ENCODE results near the gene WWOX. TPM values are rescaled to one million over a fixed set of nuclear protein-coding genes. Genes with fewer than 3 reads are reported as not detected.

The WWOX gene
- total RNA-seq, 1 donor from 2014 or later, result 43.2 TPM

- TF ChIP-seq CTCF (IDR thresholded peaks at IDR 0.05; ENCODE audit: unreplicated experiment), result no peak
- DNase-seq (ENCODE audit: low spot score, unreplicated experiment), result no peak
- H3K36me3 Mint-ChIP-seq (ENCODE audit: insufficient read depth), result no peaks in the 10 kb centered on the region
- no peak overlapping the region for H3K27ac Mint-ChIP-seq
- peaks cover 3% of the 10 kb centered on the region for H3K27me3 Mint-ChIP-seq
- no peak overlapping the region for H3K4me3 Mint-ChIP-seq (ENCODE audit: low read depth)
- peaks cover 2% of the 10 kb centered on the region for H3K4me1 Mint-ChIP-seq (ENCODE audit: low read depth)
- no peaks in the 10 kb centered on the region for H3K9me3 Mint-ChIP-seq (ENCODE audit: low read depth)
Observed at GRCh38 chr16:79005096-79005495, 905.6 kb downstream of the WWOX start.

GRCh38 chr16:79006206-79006605 is 906.8 kb downstream of the WWOX start:
- Mint-ChIP-seq H3K27me3 (peaks cover 3% of the 10 kb centered on the region), H3K9me3 (ENCODE audit: low read depth) (no peaks in the 10 kb centered on the region), H3K27ac (no peak overlapping the region), H3K36me3 (ENCODE audit: insufficient read depth) (no peaks in the 10 kb centered on the region), H3K4me3 (ENCODE audit: low read depth) (no peak overlapping the region), H3K4me1 (ENCODE audit: low read depth) (peaks cover 2% of the 10 kb centered on the region)
- DNase-seq (ENCODE audit: low spot score, unreplicated experiment), result no peak
- no peak for TF ChIP-seq CTCF (IDR thresholded peaks at IDR 0.05; ENCODE audit: unreplicated experiment)

GRCh38 chr16:79006765-79007164 is 907.3 kb downstream of the WWOX start:
- no peaks in the 10 kb centered on the region for H3K9me3 Mint-ChIP-seq (ENCODE audit: low read depth)
- peaks cover 3% of the 10 kb centered on the region for H3K27me3 Mint-ChIP-seq
- DNase-seq (ENCODE audit: low spot score, unreplicated experiment), result no peak
- H3K4me3 Mint-ChIP-seq (ENCODE audit: low read depth), result no peak overlapping the region
- H3K4me1 Mint-ChIP-seq (ENCODE audit: low read depth), result peaks cover 1% of the 10 kb centered on the region
- no peaks in the 10 kb centered on the region for H3K36me3 Mint-ChIP-seq (ENCODE audit: insufficient read depth)
- no peak overlapping the region for H3K27ac Mint-ChIP-seq
- TF ChIP-seq CTCF (IDR thresholded peaks at IDR 0.05; ENCODE audit: unreplicated experiment), result no peak

- no peak for DNase-seq (ENCODE audit: low spot score, unreplicated experiment)
- Mint-ChIP-seq H3K27ac (no peak overlapping the region), H3K27me3 (peaks cover 3% of the 10 kb centered on the region), H3K9me3 (ENCODE audit: low read depth) (no peaks in the 10 kb centered on the region), H3K4me1 (ENCODE audit: low read depth) (no peaks in the 10 kb centered on the region), H3K36me3 (ENCODE audit: insufficient read depth) (no peaks in the 10 kb centered on the region), H3K4me3 (ENCODE audit: low read depth) (no peak overlapping the region)
- no peak for TF ChIP-seq CTCF (IDR thresholded peaks at IDR 0.05; ENCODE audit: unreplicated experiment)
Observed at GRCh38 chr16:79007614-79008013, 908.2 kb downstream of the WWOX start.

- Mint-ChIP-seq H3K27me3 (peaks cover 4% of the 10 kb centered on the region), H3K4me3 (ENCODE audit: low read depth) (no peak overlapping the region), H3K9me3 (ENCODE audit: low read depth) (no peaks in the 10 kb centered on the region), H3K36me3 (ENCODE audit: insufficient read depth) (no peaks in the 10 kb centered on the region), H3K4me1 (ENCODE audit: low read depth) (no peaks in the 10 kb centered on the region), H3K27ac (no peak overlapping the region)
- TF ChIP-seq CTCF (IDR thresholded peaks at IDR 0.05; ENCODE audit: unreplicated experiment), result no peak
- no peak for DNase-seq (ENCODE audit: low spot score, unreplicated experiment)
Observed at GRCh38 chr16:79008036-79008868, 908.8 kb downstream of the WWOX start.
